ENCODE results near the gene SLC9A7.

DNA sequence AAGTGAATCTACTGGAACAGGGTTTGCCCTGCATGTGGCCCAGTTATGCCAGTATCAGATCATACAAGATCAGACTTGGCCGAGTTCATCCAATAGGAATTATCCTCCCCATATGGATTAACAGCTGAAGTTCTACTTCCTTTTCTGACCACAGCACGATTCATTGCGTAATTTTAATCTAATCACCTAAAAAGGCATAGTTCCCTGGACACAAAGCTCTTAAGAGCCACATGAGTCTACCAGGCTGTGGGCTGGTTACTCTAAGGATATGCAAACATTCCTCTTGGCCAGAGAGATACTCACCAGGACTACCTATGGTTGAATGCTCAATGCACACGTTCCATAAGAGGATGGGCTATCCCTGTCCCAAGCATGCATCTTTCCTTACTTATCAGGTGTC is 138.4 kb downstream of the SLC9A7 start:
- TF ChIP-seq POLR2A (IDR thresholded peaks at IDR 0.05), result no peak
- TF ChIP-seq, protein P1, sequence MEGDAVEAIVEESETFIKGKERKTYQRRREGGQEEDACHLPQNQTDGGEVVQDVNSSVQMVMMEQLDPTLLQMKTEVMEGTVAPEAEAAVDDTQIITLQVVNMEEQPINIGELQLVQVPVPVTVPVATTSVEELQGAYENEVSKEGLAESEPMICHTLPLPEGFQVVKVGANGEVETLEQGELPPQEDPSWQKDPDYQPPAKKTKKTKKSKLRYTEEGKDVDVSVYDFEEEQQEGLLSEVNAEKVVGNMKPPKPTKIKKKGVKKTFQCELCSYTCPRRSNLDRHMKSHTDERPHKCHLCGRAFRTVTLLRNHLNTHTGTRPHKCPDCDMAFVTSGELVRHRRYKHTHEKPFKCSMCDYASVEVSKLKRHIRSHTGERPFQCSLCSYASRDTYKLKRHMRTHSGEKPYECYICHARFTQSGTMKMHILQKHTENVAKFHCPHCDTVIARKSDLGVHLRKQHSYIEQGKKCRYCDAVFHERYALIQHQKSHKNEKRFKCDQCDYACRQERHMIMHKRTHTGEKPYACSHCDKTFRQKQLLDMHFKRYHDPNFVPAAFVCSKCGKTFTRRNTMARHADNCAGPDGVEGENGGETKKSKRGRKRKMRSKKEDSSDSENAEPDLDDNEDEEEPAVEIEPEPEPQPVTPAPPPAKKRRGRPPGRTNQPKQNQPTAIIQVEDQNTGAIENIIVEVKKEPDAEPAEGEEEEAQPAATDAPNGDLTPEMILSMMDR (IDR thresholded peaks at IDR 0.05), result no peak
- no peak for TF ChIP-seq EP300 (IDR thresholded peaks at IDR 0.05)
